ENCODE measurements around the gene SH3BP1. TPM values are rescaled to one million over a fixed set of nuclear protein-coding genes. Genes with fewer than 3 reads are reported as not detected.

Gene SH3BP1
- total and polyA plus RNA-seq, 2 of the 8 experiments (the other 6 are each of a cell fraction or from before 2014, with no cell fraction given): 23.9 to 40.3 TPM

- Histone ChIP-seq H3K56ac (replicated peaks; ENCODE audit: insufficient read length, low read depth, low read length) (no peak overlapping the region), H4K5ac (ENCODE audit: insufficient read length, low read depth, low read length) (no peak overlapping the region), H4K91ac (replicated peaks; ENCODE audit: insufficient read length, low read length) (no peak overlapping the region), H3K4me3 (ENCODE audit: extremely low read depth in 1 of 4, insufficient read depth in 2 of 4, low read depth in 3 of 4, low read length in 4 of 4) (no peak overlapping the region), H3K4me2 (ENCODE audit: insufficient read depth in 1 of 2, low read depth in 2 of 2, low read length in 2 of 2) (no peak overlapping the region), H3K79me2 (ENCODE audit: control insufficient read depth in 1 of 2, insufficient read depth in 2 of 2, low read length in 2 of 2) (no peaks in the 10 kb centered on the region), H2AK5ac (ENCODE audit: low read depth, low read length) (no peak overlapping the region), H3K27me3 (replicated peaks in 1 of 4; ENCODE audit: control insufficient read depth in 3 of 4, extremely low read depth in 1 of 4, insufficient read depth in 3 of 4, low read length in 3 of 4) (no peaks in the 10 kb centered on the region), H2AFZ (ENCODE audit: low read length) (no peak overlapping the region), H3K23ac (ENCODE audit: insufficient read length) (no peak overlapping the region), H2BK12ac (ENCODE audit: low read depth, low read length) (no peak overlapping the region), H3K4ac (replicated peaks; ENCODE audit: insufficient read length, low read depth, low read length) (no peak overlapping the region), H3K36me3 (ENCODE audit: control insufficient read depth in 2 of 4, insufficient read depth in 4 of 4, low read length in 3 of 4) (peaks cover 0 to 6% (median 2%) of the 10 kb centered on the region in 4 experiments; a peak in 3 of 8 replicates), H3K9me3 (ENCODE audit: insufficient read depth in 2 of 2, low read depth in 1 of 2, low read length in 1 of 2) (no peaks in the 10 kb centered on the region), H2BK120ac (replicated peaks; ENCODE audit: low read depth, low read length) (no peak overlapping the region), H3K9ac (replicated peaks in 1 of 4; ENCODE audit: extremely low read depth in 1 of 4, low read depth in 3 of 4, low read length in 3 of 4) (no peak overlapping the region), H4K8ac (ENCODE audit: extremely low read depth, insufficient read depth, low read length) (no peak overlapping the region; the same call in 1 of the 2 replicates), H2BK5ac (ENCODE audit: low read depth, low read length) (no peak overlapping the region), H2BK15ac (ENCODE audit: low read length) (no peak overlapping the region), H2BK20ac (ENCODE audit: low read length) (no peak overlapping the region), H3K4me1 (replicated peaks in 1 of 4; ENCODE audit: control insufficient read depth in 3 of 4, insufficient read depth in 4 of 4, low read length in 3 of 4) (peaks cover 0 to 3% (median under 1%) of the 10 kb centered on the region in 4 experiments; a peak in 3 of 7 replicates), H4K20me1 (replicated peaks in 1 of 2; ENCODE audit: control insufficient read depth in 1 of 2, insufficient read depth in 2 of 2, low read length in 2 of 2) (peaks cover 0 to 2% of the 10 kb centered on the region in 2 experiments), H3K23me2 (ENCODE audit: low read depth, low read length) (no peaks in the 10 kb centered on the region), H3K27ac (ENCODE audit: low read depth, low read length) (no peak overlapping the region), H3K79me1 (ENCODE audit: low read depth, low read length) (0 out of 2 replicates have a peak, but pooled peaks cover 2% of the 10 kb centered on the region), H3K14ac (ENCODE audit: insufficient read length) (no peak overlapping the region), H3K18ac (ENCODE audit: extremely low read depth, low read length) (no peak overlapping the region)
- FAIRE-seq (no peak), DNase-seq (ENCODE audit: low read depth in 1 of 2, low spot score in 2 of 2) (no peak)
- ChIA-PET CTCF (ENCODE audit: partially characterized antibody) (interaction anchor here (0.6 to 11.1 kb wide), 6 partner anchors 10 to 79 kb away, joined by 3 to 140 read pairs (median 8); partner anchors contain the start of gene SH3BP1), POLR2A (ENCODE audit: partially characterized antibody) (interaction anchor here (0.6 to 2.1 kb wide), 8 partner anchors 9 to 122 kb away, joined by 3 to 8 read pairs (median 4); partner anchors contain the start of gene NOL12)
- TF ChIP-seq CEBPB (IDR thresholded peaks at IDR 0.05; ENCODE audit: low read depth, low read length) (no peak), POLR2AphosphoS5 (IDR thresholded peaks at IDR 0.05; ENCODE audit: low read depth, low read length) (peak; percentile 16; the same call in 1 of the 2 replicates), SIN3A (conservative IDR thresholded peaks at IDR 0.05 in 1 of 2, IDR thresholded peaks at IDR 0.05 in 1 of 2; ENCODE audit: low read depth in 1 of 2, low read length in 2 of 2) (no peak)
- TF ChIP-seq, protein P1, sequence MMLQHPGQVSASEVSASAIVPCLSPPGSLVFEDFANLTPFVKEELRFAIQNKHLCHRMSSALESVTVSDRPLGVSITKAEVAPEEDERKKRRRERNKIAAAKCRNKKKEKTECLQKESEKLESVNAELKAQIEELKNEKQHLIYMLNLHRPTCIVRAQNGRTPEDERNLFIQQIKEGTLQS (IDR thresholded peaks at IDR 0.05; ENCODE audit: insufficient read depth, low read depth, low read length): no peak
- 93% methylated on average over 6 of the region's 6 CpGs; no CpG with 5 or more reads in 1 of the 2 experiments for WGBS, 2 experiments (ENCODE audit: extremely low coverage in 1 of 2, insufficient coverage in 1 of 2, insufficient read length in 1 of 2, insufficient replicate concordance in 2 of 2, low coverage in 1 of 2, low lambda C conversion rate in 2 of 2, missing lambda C conversion rate in 1 of 2)
Measured at GRCh38 chr22:37627545-37627944, 11.9 kb upstream of the SH3BP1 start.

Measured in H1 (cell line).